OCI-LY1 (cell line): Measurements from ENCODE around the gene RFC3.

ENCODE experiments used
- H2AFZ ChIP-seq: fragments of 200-600 bp; sonication (generic), shearing (Covaris generic); 2 replicates; pipeline ENCODE4 v1.6.0; 2014; ENCODE audit warnings: antibody characterized with exemption, mild to moderate bottlenecking, low read length
- H3F3A ChIP-seq: fragments of 200-600 bp; sonication (generic), shearing (Covaris generic); 2 replicates; pipeline ENCODE4 v1.6.0; 2014; ENCODE audit warnings: mild to moderate bottlenecking, antibody characterized with exemption, low read length, moderate library complexity; ENCODE audit not compliant: insufficient read depth
- H3K27ac ChIP-seq: fragments of 200-600 bp; sonication (generic); 2 replicates; pipeline ENCODE4 v1.5.1; 2014; ENCODE audit warnings: low read length, mixed run types, mild to moderate bottlenecking, low read depth; ENCODE audit not compliant: poor library complexity, severe bottlenecking
- H3K27me3 ChIP-seq: fragments of 200-600 bp; sonication (generic); 2 replicates; pipeline ENCODE4 v1.6.0; 2014; ENCODE audit warnings: antibody characterized with exemption, mild to moderate bottlenecking, low read length, moderate library complexity; ENCODE audit not compliant: insufficient read depth
- H3K36me3 ChIP-seq: fragments of 200-600 bp; sonication (generic); 2 replicates; pipeline ENCODE4 v1.6.1; 2014; ENCODE audit warnings: mild to moderate bottlenecking, antibody characterized with exemption, low read length, moderate library complexity, mixed read lengths; ENCODE audit not compliant: insufficient read depth
- H3K4me1 ChIP-seq: fragments of 200-600 bp; sonication (generic); 2 replicates; pipeline ENCODE4 v1.5.1; 2014; ENCODE audit warnings: mild to moderate bottlenecking, low read length, moderate library complexity; ENCODE audit not compliant: insufficient read depth, severe bottlenecking
- H3K4me2 ChIP-seq: fragments of 200-600 bp; sonication (generic), shearing (Covaris generic); 2 replicates; pipeline ENCODE4 v1.6.1; 2014; ENCODE audit warnings: low read length
- H3K4me3 ChIP-seq: fragments of 200-600 bp; sonication (generic); 2 replicates; pipeline ENCODE4 v1.5.1; 2014; ENCODE audit warnings: low read length, low read depth, mild to moderate bottlenecking, mixed read lengths; ENCODE audit not compliant: poor library complexity, severe bottlenecking
- H3K79me2 ChIP-seq: fragments of 200-600 bp; shearing (Covaris generic); 2 replicates; pipeline ENCODE4 v1.6.1; 2016; ENCODE audit warnings: mixed run types, low read length, mixed read lengths; ENCODE audit not compliant: insufficient read depth
- H3K9ac ChIP-seq: fragments of 200-600 bp; sonication (generic), shearing (Covaris generic); 2 replicates; pipeline ENCODE4 v1.6.1; 2014; ENCODE audit warnings: mild to moderate bottlenecking, low read length, mixed read lengths
- H3K9me2 ChIP-seq: fragments of 200-600 bp; sonication (generic), shearing (Covaris generic); 2 replicates; pipeline ENCODE4 v1.6.1; 2014; ENCODE audit warnings: low read depth, mild to moderate bottlenecking, low read length, mixed read lengths
- H3K9me3 ChIP-seq: fragments of 200-600 bp; shearing (Covaris generic); 2 replicates; pipeline ENCODE4 v1.6.1; 2014; ENCODE audit warnings: low read length, mixed read lengths
- H4K20me1 ChIP-seq: fragments of 200-600 bp; sonication (generic), shearing (Covaris generic); 2 replicates; pipeline ENCODE4 v1.6.0; 2016; ENCODE audit warnings: mild to moderate bottlenecking, low read length; ENCODE audit not compliant: insufficient read depth
- EZH2 ChIP-seq: fragments of 200-600 bp; sonication (generic), shearing (Covaris generic); IDR thresholded peaks from 2 replicates; pipeline ENCODE4 v1.8.0; 2017; ENCODE audit warnings: borderline replicate concordance, mixed run types, mild to moderate bottlenecking, antibody characterized with exemption, low read length, moderate library complexity, mixed read lengths
- TF ChIP-seq, protein P1 (sequence below): fragments of 200-600 bp; sonication (generic), shearing (Covaris generic); IDR thresholded peaks from 2 replicates; pipeline ENCODE4 v1.5.1; 2017; ENCODE audit warnings: mild to moderate bottlenecking, antibody characterized with exemption, low read length, moderate library complexity, mixed read lengths

Gene RFC3

DNA sequence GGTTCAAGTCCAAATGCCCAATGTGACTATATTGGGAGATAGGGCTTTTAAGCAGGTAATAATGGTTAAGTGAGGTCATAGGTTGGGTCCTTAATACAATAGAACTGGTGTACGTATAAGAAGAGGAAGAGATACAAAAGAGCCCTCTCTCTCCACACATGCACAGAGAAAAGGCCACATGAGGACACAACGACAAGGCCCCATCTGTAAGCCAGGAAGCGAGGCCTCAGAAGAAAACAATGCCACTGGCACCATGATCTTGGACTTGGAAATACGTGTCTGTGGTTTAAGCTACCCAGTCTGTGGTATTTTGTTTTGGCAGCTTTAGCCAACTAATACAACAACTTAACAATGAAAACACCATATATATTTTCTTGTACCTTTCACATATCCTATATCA lies 23.4 kb upstream of the RFC3 start:
- Histone ChIP-seq H3K36me3 (peaks cover 10% of the 10 kb centered on the region; the same call in 1 of the 2 replicates), H3K4me1 (peaks cover 60% of the 10 kb centered on the region), H3K4me3 (no peak overlapping the region), H3K9me2 (no peaks in the 10 kb centered on the region), H2AFZ (no peak overlapping the region), H3K79me2 (no peaks in the 10 kb centered on the region), H3F3A (no peaks in the 10 kb centered on the region), H3K4me2 (no peak overlapping the region), H3K27ac (peak overlapping the region; percentile 91), H4K20me1 (no peaks in the 10 kb centered on the region), H3K27me3 (no peaks in the 10 kb centered on the region), H3K9ac (peak overlapping the region; percentile 37; the same call in 1 of the 2 replicates), H3K9me3 (0 out of 2 replicates have a peak, but pooled peaks cover 3% of the 10 kb centered on the region)
- TF ChIP-seq, protein P1, sequence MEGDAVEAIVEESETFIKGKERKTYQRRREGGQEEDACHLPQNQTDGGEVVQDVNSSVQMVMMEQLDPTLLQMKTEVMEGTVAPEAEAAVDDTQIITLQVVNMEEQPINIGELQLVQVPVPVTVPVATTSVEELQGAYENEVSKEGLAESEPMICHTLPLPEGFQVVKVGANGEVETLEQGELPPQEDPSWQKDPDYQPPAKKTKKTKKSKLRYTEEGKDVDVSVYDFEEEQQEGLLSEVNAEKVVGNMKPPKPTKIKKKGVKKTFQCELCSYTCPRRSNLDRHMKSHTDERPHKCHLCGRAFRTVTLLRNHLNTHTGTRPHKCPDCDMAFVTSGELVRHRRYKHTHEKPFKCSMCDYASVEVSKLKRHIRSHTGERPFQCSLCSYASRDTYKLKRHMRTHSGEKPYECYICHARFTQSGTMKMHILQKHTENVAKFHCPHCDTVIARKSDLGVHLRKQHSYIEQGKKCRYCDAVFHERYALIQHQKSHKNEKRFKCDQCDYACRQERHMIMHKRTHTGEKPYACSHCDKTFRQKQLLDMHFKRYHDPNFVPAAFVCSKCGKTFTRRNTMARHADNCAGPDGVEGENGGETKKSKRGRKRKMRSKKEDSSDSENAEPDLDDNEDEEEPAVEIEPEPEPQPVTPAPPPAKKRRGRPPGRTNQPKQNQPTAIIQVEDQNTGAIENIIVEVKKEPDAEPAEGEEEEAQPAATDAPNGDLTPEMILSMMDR, result no peak
- no peak for TF ChIP-seq EZH2

DNA sequence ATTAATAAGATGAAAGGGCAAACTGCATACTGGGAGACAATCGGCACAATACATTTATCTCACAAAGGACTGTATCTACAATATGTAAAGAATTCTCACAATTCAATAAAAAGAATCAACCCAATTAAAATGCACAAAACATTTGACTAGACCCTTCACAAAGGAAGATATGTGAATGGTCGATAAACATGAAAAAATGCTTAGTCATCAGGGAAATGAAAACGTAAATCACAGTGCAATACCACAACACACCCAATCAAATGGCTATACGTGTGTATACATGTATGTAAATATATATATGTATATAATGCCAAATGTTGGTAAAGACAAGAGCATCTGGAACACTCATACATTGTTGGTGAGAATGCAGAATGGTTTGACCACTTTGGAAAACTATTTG lies 21.9 kb upstream of the RFC3 start:
- Histone ChIP-seq H3K27ac (peak overlapping the region; percentile 91), H2AFZ (no peak overlapping the region), H3K36me3 (peaks cover 10% of the 10 kb centered on the region; the same call in 1 of the 2 replicates), H3K79me2 (no peaks in the 10 kb centered on the region), H3K4me2 (no peak overlapping the region), H3K9ac (no peak overlapping the region), H3K9me3 (0 out of 2 replicates have a peak, but pooled peaks cover 3% of the 10 kb centered on the region), H4K20me1 (no peaks in the 10 kb centered on the region), H3K4me3 (no peak overlapping the region), H3K9me2 (no peaks in the 10 kb centered on the region), H3K27me3 (no peaks in the 10 kb centered on the region), H3K4me1 (peaks cover 69% of the 10 kb centered on the region), H3F3A (no peaks in the 10 kb centered on the region)
- TF ChIP-seq EZH2, result no peak
- TF ChIP-seq, protein P1, result no peak

DNA sequence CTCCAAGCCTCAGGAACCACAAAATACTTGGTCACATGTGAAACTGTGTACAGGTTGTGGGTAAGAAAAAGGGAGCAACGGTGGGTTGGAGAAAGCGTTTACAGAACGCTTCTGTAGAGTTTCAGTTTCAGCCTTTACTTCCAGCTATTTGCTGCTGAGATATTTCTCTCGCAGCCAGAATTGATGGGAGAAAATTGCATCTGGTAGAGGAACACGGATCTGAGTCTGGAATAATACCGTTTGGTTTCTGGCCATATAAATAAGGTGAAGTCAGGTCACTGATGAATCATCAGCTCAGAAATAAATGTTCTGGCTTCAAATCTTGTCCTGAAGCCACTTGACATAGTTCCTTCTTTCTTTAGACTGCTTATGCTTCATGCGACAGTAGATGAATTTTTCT lies 20.3 kb upstream of the RFC3 start:
- Histone ChIP-seq H3K27me3 (no peaks in the 10 kb centered on the region), H3K9ac (peak overlapping the region; percentile 47; the same call in 1 of the 2 replicates), H3K9me2 (no peaks in the 10 kb centered on the region), H3K4me2 (peak overlapping the region; percentile 26; the same call in 1 of the 2 replicates), H3K4me1 (peaks cover 74% of the 10 kb centered on the region), H3K4me3 (no peak overlapping the region), H2AFZ (no peak overlapping the region), H4K20me1 (no peaks in the 10 kb centered on the region), H3F3A (no peaks in the 10 kb centered on the region), H3K9me3 (peaks cover 3% of the 10 kb centered on the region; the same call in 1 of the 2 replicates), H3K27ac (peak overlapping the region; percentile 92), H3K36me3 (peaks cover 14% of the 10 kb centered on the region; the same call in 1 of the 2 replicates), H3K79me2 (no peaks in the 10 kb centered on the region)
- TF ChIP-seq, protein P1, result no peak
- no peak for TF ChIP-seq EZH2
